BLaER1 (cell line): ENCODE measurements around the gene CEP192.
"Not testable (repeated sequence)": the region's sequence is repeated elsewhere in the genome, so short reads cannot be mapped to it uniquely, and the experiment has no call there.

ENCODE experiments used
- H3K27ac ChIP-seq: shearing (Covaris generic); formaldehyde crosslinking; 2 replicates; pipeline ENCODE4 v1.8.1; 2022
- H3K27me3 ChIP-seq: shearing (Covaris generic); formaldehyde crosslinking; 2 replicates; pipeline ENCODE4 v1.8.1; 2022
- H3K36me3 ChIP-seq: shearing (Covaris generic); formaldehyde crosslinking; 2 replicates; pipeline ENCODE4 v1.8.1; 2022
- H3K4me1 ChIP-seq: shearing (Covaris generic); formaldehyde crosslinking; 2 replicates; pipeline ENCODE4 v1.8.1; 2022
- H3K4me2 ChIP-seq: shearing (Covaris generic); formaldehyde crosslinking; 2 replicates; pipeline ENCODE4 v1.8.1; 2022
- H3K4me3 ChIP-seq: shearing (Covaris generic); formaldehyde crosslinking; 2 replicates; pipeline ENCODE4 v1.8.1; 2022
- H3K9ac ChIP-seq: shearing (Covaris generic); formaldehyde crosslinking; 2 replicates; pipeline ENCODE4 v1.8.1; 2022
- H3K9me3 ChIP-seq: shearing (Covaris generic); formaldehyde crosslinking; 2 replicates; pipeline ENCODE4 v1.8.1; 2022
- H4K20me1 ChIP-seq: shearing (Covaris generic); formaldehyde crosslinking; 2 replicates; pipeline ENCODE4 v1.8.1; 2022
- Cebpa-rat ChIP-seq: shearing (Covaris generic); IDR thresholded peaks from 2 replicates; pipeline ENCODE4 v1.8.1; 2022

CEP192 gene

DNA sequence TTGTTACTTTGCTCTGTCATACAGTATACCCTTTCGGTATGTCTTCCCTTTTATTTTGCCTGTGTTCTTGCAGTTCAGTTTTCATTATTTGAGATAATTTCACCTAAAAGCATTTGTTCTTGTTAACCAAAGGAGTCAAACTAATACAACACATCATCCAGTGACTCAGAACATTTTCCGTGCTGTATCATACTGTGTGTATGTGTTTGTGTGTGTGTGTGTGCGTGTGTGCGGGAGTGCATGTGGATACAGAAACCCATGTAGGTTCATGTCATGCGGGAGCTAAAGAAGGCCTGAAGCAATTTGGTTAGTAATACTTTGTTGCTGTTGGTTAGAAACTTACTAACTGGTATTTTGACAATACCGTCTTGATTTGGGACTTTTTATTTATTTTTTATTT, 60.0 kb downstream of the CEP192 start:
- Histone ChIP-seq H3K36me3 (peaks cover 95% of the 10 kb centered on the region), H3K27ac (no peak overlapping the region), H3K4me2 (no peak overlapping the region)

DNA sequence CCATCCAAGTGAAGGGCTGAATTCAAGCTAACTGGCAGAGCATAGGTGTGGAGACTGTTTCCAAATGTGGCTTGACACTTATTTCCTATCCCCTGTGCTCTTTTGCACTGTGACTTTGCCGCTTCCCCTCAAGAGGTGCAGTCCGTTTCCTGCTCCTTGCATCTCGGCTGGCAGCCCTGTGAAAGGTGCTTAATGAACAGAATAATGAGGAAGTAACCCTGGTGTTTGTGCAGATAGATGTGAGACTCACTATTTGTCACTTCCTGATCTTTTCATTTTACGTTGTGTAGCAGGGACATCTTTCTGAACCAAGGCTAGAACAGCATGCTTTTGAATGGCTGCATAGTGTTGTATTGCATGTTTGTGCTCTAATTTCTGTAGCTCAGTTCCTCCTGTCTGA, 60.8 kb downstream of the CEP192 start:
- H3K36me3 ChIP-seq, result peaks cover 98% of the 10 kb centered on the region
- H3K4me2 ChIP-seq, result no peak overlapping the region

More for the DNA sequence above, 60.0 kb downstream of the CEP192 start:
- H3K9ac ChIP-seq, result no peak overlapping the region
- H4K20me1 ChIP-seq, result no peaks in the 10 kb centered on the region
- H3K27me3 ChIP-seq, result no peaks in the 10 kb centered on the region
- TF ChIP-seq Cebpa-rat, result no peak
- no peak overlapping the region for H3K4me3 ChIP-seq
- 0 out of 2 replicates have a peak, but pooled peaks cover under 1% of the 10 kb centered on the region for H3K9me3 ChIP-seq
- H3K4me1 ChIP-seq, result peaks cover 7% of the 10 kb centered on the region; the same call in 1 of the 2 replicates

DNA sequence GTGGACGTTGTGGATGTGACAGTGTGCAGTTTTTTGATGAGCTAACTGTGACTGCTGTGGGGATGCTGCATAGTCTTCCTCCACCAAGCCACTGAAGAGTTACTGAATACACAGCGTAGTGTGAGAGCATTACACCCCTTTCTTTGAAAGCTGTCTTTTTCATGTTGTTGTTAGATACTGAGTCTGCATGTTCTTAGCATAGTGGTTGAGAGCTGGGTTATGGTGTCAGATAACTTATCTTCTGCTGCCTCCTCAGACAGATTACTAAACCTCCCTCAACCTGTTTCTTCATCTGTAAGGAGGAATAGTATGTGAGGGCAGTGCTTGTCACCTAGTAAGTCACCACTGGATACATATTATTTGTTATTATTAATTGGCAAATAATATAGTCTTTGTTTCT, 63.2 kb downstream of the CEP192 start:
- H3K9me3 ChIP-seq, result no peaks in the 10 kb centered on the region
- H3K36me3 ChIP-seq, result peaks cover 98% of the 10 kb centered on the region
- TF ChIP-seq Cebpa-rat, result no peak
- no peaks in the 10 kb centered on the region for H3K27me3 ChIP-seq
- H3K4me2 ChIP-seq, result no peak overlapping the region
- no peak overlapping the region for H3K9ac ChIP-seq
- no peaks in the 10 kb centered on the region for H4K20me1 ChIP-seq
- H3K4me3 ChIP-seq, result no peak overlapping the region
- H3K27ac ChIP-seq, result no peak overlapping the region
- peaks cover 7% of the 10 kb centered on the region; the same call in 1 of the 2 replicates for H3K4me1 ChIP-seq

More for the DNA sequence above, 60.8 kb downstream of the CEP192 start:
- Histone ChIP-seq H3K27me3 (no peaks in the 10 kb centered on the region), H3K4me3 (no peak overlapping the region), H3K27ac (no peak overlapping the region), H3K9me3 (no peaks in the 10 kb centered on the region), H4K20me1 (no peaks in the 10 kb centered on the region), H3K9ac (no peak overlapping the region), H3K4me1 (peaks cover 7% of the 10 kb centered on the region; the same call in 1 of the 2 replicates)
- TF ChIP-seq Cebpa-rat, result no peak

DNA sequence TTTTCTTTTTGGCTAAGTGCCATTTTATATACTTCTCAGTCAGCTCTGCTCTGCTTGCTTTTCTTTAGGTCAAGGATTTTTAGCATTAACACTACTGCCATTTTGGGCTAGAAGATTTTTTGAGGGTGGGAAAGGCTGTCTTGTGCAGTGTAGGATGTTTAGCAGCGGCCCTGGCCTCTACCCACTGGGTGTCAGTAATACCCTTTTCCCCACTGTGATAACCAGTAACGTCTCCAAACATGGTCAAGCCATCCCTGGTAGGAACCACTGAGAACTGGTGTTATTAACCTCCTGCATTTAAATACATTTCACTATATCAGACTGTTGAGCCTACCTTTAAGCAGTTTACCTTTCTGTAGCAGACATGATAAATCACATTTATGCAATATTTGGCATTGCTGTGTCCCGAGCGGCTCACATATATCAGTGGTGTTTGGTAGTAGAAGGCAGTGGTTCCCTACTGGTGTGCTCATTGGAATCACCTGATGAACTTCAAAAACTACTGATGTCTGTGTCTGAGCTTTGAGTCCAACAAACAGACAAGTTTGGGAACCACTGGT, 70.5 kb downstream of the CEP192 start:
- Histone ChIP-seq H3K27me3 (no peaks in the 10 kb centered on the region), H3K27ac (no peak overlapping the region), H3K9me3 (peaks cover 12% of the 10 kb centered on the region), H3K36me3 (peaks cover 91% of the 10 kb centered on the region), H3K9ac (no peak overlapping the region), H3K4me1 (peaks cover 9% of the 10 kb centered on the region), H4K20me1 (peaks cover 12% of the 10 kb centered on the region), H3K4me2 (no peak overlapping the region), H3K4me3 (no peak overlapping the region)
- no peak for TF ChIP-seq Cebpa-rat

DNA sequence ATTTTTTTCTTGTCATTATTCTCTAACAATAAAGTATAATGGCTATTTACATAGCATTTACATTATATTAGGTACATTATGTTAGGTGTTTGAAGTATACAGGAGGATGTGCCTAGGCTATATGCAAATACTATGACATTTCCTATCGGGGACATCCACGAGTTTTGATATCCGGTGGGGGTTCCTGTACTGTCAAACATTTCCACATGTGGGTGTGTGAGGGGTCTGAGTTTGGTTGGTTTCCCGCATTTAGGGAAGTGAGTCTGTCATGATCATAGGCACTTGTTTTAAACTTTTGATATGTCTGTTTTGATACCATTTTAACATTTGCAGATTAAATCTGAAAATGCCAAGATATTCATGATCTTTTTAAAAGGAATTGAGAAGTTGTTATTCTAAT, 76.0 kb downstream of the CEP192 start:
- H3K27ac ChIP-seq, result no peak overlapping the region
- peaks cover 17% of the 10 kb centered on the region for H4K20me1 ChIP-seq
- TF ChIP-seq Cebpa-rat, result no peak
- no peaks in the 10 kb centered on the region for H3K27me3 ChIP-seq
- H3K9me3 ChIP-seq, result peaks cover 12% of the 10 kb centered on the region
- H3K4me3 ChIP-seq, result no peak overlapping the region
- H3K9ac ChIP-seq, result no peak overlapping the region
- H3K4me2 ChIP-seq, result peak overlapping the region; percentile 46
- H3K4me1 ChIP-seq, result peaks cover 16% of the 10 kb centered on the region
- peaks cover 91% of the 10 kb centered on the region for H3K36me3 ChIP-seq

DNA sequence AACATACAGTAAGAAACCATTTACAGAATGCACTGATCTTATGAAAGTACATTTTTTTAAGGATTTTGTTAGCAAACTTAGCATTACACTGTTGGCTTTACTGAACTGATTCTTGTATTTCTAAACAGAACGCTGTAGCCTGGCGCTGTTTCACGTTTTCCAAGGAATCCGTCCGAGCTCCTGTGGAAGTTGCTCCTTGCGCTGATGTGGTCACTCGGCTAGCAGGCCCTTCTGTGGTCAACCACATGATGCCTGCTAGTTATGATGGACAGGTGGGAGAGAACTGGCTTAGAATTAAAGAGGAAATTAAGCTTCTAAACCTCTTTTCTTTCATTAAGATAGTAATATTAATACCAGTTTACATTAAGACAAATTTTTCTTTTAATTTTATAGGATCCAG, 76.8 kb downstream of the CEP192 start:
- Histone ChIP-seq H3K4me1 (peaks cover 16% of the 10 kb centered on the region), H3K27me3 (no peaks in the 10 kb centered on the region), H4K20me1 (peaks cover 17% of the 10 kb centered on the region), H3K4me2 (no peak overlapping the region), H3K36me3 (peaks cover 91% of the 10 kb centered on the region), H3K27ac (no peak overlapping the region), H3K4me3 (no peak overlapping the region), H3K9me3 (peaks cover 12% of the 10 kb centered on the region), H3K9ac (no peak overlapping the region)
- no peak for TF ChIP-seq Cebpa-rat

DNA sequence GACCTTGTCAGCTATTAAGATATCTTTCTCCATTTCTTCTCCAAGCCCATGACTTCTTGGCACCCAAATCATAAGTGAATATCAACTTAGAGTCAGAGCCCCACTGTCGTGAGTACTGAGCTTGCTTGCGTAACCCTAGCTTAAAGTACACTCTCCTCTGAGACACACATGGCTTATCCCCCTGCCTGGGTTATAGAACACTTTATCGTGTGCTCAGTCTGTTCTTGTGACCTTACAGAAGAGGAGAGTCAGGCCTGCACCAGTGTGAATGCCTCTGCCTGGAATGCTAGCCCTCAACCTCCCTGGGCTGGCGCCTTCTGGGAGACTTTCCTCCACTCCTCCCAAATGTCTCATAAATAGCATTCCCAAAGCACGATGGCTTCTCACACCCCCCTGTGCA, 79.3 kb downstream of the CEP192 start:
- no peak overlapping the region for H3K9ac ChIP-seq
- H3K4me3 ChIP-seq, result no peak overlapping the region
- H3K27me3 ChIP-seq, result no peaks in the 10 kb centered on the region
- no peaks in the 10 kb centered on the region for H3K9me3 ChIP-seq
- TF ChIP-seq Cebpa-rat, result no peak
- H3K36me3 ChIP-seq, result peaks cover 97% of the 10 kb centered on the region
- H3K27ac ChIP-seq, result no peak overlapping the region
- H4K20me1 ChIP-seq, result peaks cover 17% of the 10 kb centered on the region
- peaks cover 16% of the 10 kb centered on the region for H3K4me1 ChIP-seq
- H3K4me2 ChIP-seq, result no peak overlapping the region

DNA sequence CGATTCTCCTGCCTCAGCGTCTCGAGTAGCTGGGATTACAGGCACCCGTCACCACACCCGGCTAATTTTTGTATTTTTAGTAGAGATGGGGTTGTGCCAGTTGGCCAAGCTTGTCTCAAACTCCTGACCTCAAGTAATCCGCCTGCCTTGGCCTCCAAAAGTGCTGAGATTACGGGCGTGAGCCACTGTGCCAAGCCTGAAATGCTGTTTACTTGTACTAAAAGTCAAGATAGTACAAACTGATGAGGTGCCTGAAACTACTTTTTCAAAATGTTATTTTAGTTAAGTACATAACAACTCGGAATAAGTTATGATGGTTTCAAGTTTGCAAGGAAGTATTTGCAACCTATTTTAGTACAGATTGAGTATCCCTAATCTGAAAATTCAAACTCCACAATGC, 85.7 kb downstream of the CEP192 start:
- H3K4me1 ChIP-seq, result no peaks in the 10 kb centered on the region
- H3K27me3 ChIP-seq, result no peaks in the 10 kb centered on the region
- peaks cover 32% of the 10 kb centered on the region for H3K9me3 ChIP-seq
- H3K36me3 ChIP-seq, result peaks cover 81% of the 10 kb centered on the region
- no peak overlapping the region for H3K4me3 ChIP-seq
- TF ChIP-seq Cebpa-rat, result no peak
- no peak overlapping the region for H3K9ac ChIP-seq
- no peak overlapping the region for H3K4me2 ChIP-seq
- H3K27ac ChIP-seq, result no peak overlapping the region
- no peaks in the 10 kb centered on the region for H4K20me1 ChIP-seq

DNA sequence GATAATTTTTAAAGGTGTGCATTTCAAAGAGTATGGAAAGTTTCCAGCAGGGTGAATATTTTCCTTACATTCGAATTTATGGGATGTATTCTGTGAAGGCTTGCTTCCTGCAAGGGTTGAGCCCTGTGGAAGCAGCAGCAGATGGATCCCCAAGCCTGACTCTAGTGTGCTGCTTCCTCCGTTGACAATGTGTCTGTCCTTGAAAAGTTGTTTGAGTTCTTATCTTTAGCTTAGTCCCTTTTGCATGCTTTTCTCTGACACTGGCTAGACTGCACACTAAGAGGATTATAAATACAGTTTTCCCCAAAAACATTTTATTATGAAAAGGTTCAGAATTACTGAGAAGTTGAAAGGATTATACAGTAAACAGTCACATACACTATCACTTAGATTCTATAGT, 86.3 kb downstream of the CEP192 start:
- H3K36me3 ChIP-seq, result peaks cover 79% of the 10 kb centered on the region
- peaks cover 32% of the 10 kb centered on the region for H3K9me3 ChIP-seq
- H3K9ac ChIP-seq, result no peak overlapping the region
- no peak overlapping the region for H3K4me3 ChIP-seq
- H4K20me1 ChIP-seq, result no peaks in the 10 kb centered on the region
- no peaks in the 10 kb centered on the region for H3K4me1 ChIP-seq
- no peaks in the 10 kb centered on the region for H3K27me3 ChIP-seq
- H3K4me2 ChIP-seq, result no peak overlapping the region
- H3K27ac ChIP-seq, result no peak overlapping the region
- TF ChIP-seq Cebpa-rat, result no peak

DNA sequence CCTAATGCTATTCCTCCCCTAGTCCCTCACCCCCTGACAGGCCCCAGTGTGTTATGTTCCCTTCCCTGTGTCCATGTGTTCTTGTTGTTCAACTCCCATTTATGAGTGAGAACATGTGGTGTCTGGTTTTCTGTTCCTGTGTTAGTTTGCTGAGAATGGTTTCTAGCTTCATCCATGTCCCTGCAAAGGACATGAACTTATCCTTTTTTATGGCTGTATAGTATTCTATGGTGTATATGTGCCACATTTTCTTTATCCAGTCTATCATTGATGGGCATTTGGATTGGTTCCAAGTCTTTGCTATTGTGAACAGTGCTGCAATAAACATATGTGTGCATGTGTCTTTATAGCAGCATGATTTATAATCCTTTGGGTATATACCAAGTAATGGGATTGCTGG, 86.9 kb downstream of the CEP192 start:
- peaks cover 79% of the 10 kb centered on the region for H3K36me3 ChIP-seq
- peaks cover 37% of the 10 kb centered on the region for H3K9me3 ChIP-seq
- H3K4me2 ChIP-seq, result not testable (repeated sequence)

DNA sequence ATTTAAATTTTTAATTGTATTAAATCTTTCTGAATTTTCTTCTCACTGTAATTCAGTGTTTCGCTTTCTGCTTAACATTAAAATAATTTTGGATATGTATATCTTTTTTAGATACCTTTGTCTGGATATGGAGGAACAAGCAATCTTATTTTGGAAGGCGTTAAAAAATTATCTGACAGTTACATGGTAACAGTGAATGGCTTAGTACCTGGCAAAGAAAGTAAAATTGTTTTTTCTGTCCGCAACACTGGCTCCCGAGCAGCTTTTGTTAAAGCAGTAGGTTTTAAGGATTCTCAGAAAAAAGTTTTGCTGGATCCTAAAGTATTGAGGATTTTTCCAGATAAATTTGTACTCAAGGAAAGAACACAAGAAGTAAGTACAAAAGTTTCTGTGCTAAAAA, 95.7 kb downstream of the CEP192 start:
- Histone ChIP-seq H3K36me3 (peaks cover 81% of the 10 kb centered on the region), H3K4me2 (no peak overlapping the region), H3K9me3 (peaks cover 30% of the 10 kb centered on the region), H3K9ac (no peak overlapping the region), H3K4me1 (no peaks in the 10 kb centered on the region), H3K27ac (no peak overlapping the region), H3K27me3 (no peaks in the 10 kb centered on the region), H3K4me3 (no peak overlapping the region), H4K20me1 (no peaks in the 10 kb centered on the region)
- no peak for TF ChIP-seq Cebpa-rat

More for the DNA sequence above, 86.9 kb downstream of the CEP192 start:
- not testable (repeated sequence) for H4K20me1 ChIP-seq, H3K4me1 ChIP-seq, H3K9ac ChIP-seq, H3K27ac ChIP-seq, H3K27me3 ChIP-seq, H3K4me3 ChIP-seq
